Duodenal mucosa (tissue), 2 donors: ENCODE measurements around the gene GNG7.
"Not testable (repeated sequence)": the region's sequence is repeated elsewhere in the genome, so short reads cannot be mapped to it uniquely, and the experiment has no call there.

Experiments used
- H3K27ac ChIP-seq: one replicate; pipeline ENCODE4 v1.7.0; 2013; ENCODE audit warnings: low read depth, low read length
- H3K27me3 ChIP-seq, 2 donors: one replicate each; pipeline ENCODE4 v1.7.0; 2013; ENCODE audit warnings: low read length in 2 of 2, control low read depth in 1 of 2; ENCODE audit not compliant: insufficient read depth in 2 of 2, control insufficient read depth in 1 of 2
- H3K36me3 ChIP-seq, 2 donors: one replicate each; pipeline ENCODE4 v1.7.0; 2013; ENCODE audit warnings: low read length in 2 of 2, control low read depth in 1 of 2; ENCODE audit not compliant: insufficient read depth in 2 of 2, control insufficient read depth in 1 of 2
- H3K4me1 ChIP-seq, 2 donors: one replicate each; pipeline ENCODE4 v1.7.0; 2013; ENCODE audit warnings: low read length in 2 of 2, control low read depth in 1 of 2; ENCODE audit not compliant: insufficient read depth in 2 of 2, control insufficient read depth in 1 of 2
- H3K4me3 ChIP-seq, 2 donors: one replicate each; pipeline ENCODE4 v1.7.0; 2013; ENCODE audit warnings: low read length in 2 of 2, low read depth in 1 of 2
- H3K9ac ChIP-seq, 2 donors: one replicate each; pipeline ENCODE4 v1.7.0; 2013; ENCODE audit warnings: low read length in 2 of 2, low read depth in 1 of 2
- H3K9me3 ChIP-seq, 2 donors: one replicate each; pipeline ENCODE4 v1.7.0; 2013; ENCODE audit warnings: low read length in 2 of 2, control low read depth in 1 of 2; ENCODE audit not compliant: control insufficient read depth in 1 of 2

The GNG7 gene

GRCh38 chr19:2606774-2607173 is 95.7 kb downstream of the GNG7 start:
- H3K9me3 ChIP-seq, H3K4me1 ChIP-seq, H3K27ac ChIP-seq, H3K9ac ChIP-seq, H3K4me3 ChIP-seq, H3K36me3 ChIP-seq, H3K27me3 ChIP-seq: not testable (repeated sequence)

- H3K27me3 ChIP-seq, H3K27ac ChIP-seq, H3K9ac ChIP-seq, H3K4me3 ChIP-seq, H3K4me1 ChIP-seq, H3K9me3 ChIP-seq, H3K36me3 ChIP-seq: not testable (repeated sequence)
Observed at GRCh38 chr19:2605889-2606288, 96.6 kb downstream of the GNG7 start.

- no peak overlapping the region for H3K4me3 ChIP-seq
- H3K36me3 ChIP-seq = no peaks in the 10 kb centered on the region
- H3K27ac ChIP-seq = no peak overlapping the region
- H3K4me1 ChIP-seq = no peaks in the 10 kb centered on the region
- H3K27me3 ChIP-seq = no peaks in the 10 kb centered on the region
- H3K9ac ChIP-seq = no peak overlapping the region
- peaks cover 0 to 2% of the 10 kb centered on the region in 2 donors for H3K9me3 ChIP-seq
Observed at GRCh38 chr19:2604747-2605329, 97.7 kb downstream of the GNG7 start.

DNA sequence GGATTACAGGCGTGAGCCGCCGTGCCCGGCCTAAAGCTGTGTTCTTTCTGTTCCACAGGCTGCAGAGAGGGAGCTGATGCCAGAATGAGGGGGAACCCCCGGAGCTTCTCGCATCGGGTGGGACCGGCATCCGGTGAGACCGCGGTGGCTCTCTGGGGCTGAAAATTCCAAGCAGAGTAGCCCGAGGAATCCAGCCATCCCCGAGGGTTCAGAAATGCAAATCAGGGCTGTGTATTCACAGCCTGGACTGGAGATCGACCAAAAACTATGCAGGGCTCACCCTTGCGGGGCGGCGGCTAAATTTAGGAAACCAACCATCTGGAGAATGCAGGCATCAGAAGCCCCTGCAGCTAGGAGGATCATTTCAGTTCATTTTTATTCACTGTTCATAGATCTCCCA is 99.2 kb downstream of the GNG7 start:
- peak overlapping the region; percentile 36 for H3K27ac ChIP-seq
- H3K36me3 ChIP-seq = no peaks in the 10 kb centered on the region
- peaks cover 9 to 10% of the 10 kb centered on the region in 2 donors for H3K4me1 ChIP-seq
- peaks cover 0 to 2% of the 10 kb centered on the region in 2 donors for H3K9me3 ChIP-seq
- H3K27me3 ChIP-seq = no peaks in the 10 kb centered on the region
- H3K9ac ChIP-seq = no peak overlapping the region
- no peak overlapping the region for H3K4me3 ChIP-seq

DNA sequence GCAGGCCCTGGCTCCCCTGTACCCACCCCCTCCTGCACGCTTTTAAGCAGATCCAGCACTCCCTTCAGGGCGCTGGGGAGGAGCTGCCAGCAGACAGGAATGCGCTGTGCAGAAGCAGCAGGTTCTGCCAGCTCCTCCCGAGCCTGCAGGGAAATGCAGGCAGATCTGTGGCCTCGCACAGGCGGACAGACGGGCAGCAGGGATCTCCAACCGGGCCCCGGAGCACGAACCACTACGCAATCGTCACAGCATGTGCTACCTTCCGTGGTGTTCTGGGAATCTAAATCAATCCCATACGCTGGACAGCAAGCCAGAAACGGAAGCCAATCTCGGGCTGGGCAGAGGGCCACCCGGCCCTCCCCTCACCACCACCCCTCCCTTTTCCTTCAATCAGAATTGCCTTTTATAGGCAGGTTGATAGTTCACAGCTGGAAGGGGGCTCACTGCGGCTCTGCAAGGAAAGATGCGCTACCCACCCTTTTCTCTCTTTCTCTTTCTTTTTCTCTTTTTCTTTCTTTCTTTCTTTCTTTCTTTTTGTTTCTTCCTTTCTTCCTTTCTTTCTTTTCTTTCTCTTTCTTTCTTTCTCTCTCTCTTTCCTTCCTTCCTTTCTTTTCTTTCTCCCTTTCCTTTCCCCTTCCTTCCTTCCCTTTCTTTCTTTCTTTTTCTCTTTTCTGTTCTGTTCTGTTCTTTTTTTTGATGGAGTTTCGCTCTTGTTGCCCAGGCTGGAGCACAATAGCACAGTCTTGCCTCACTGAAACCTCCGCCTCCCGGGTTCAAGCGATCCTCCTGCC is 99.9 kb downstream of the GNG7 start:
- Histone ChIP-seq H3K36me3 (no peaks in the 10 kb centered on the region), H3K4me3 (no peak overlapping the region), H3K27ac (peak overlapping the region; percentile 32), H3K9ac (no peak overlapping the region), H3K27me3 (no peaks in the 10 kb centered on the region), H3K4me1 (peaks cover 9 to 10% of the 10 kb centered on the region in 2 donors), H3K9me3 (peaks cover 0 to 2% of the 10 kb centered on the region in 2 donors)

- Histone ChIP-seq H3K4me3 (no peak overlapping the region), H3K9me3 (peaks cover 0 to 2% of the 10 kb centered on the region in 2 donors), H3K27ac (no peak overlapping the region), H3K4me1 (peaks cover 9 to 10% of the 10 kb centered on the region in 2 donors), H3K27me3 (no peaks in the 10 kb centered on the region), H3K9ac (no peak overlapping the region), H3K36me3 (no peaks in the 10 kb centered on the region)
Observed at GRCh38 chr19:2600914-2601870, 101.3 kb downstream of the GNG7 start.

GRCh38 chr19:2594319-2594718 is 108.2 kb downstream of the GNG7 start:
- no peaks in the 10 kb centered on the region for H3K36me3 ChIP-seq
- no peaks in the 10 kb centered on the region for H3K27me3 ChIP-seq
- no peak overlapping the region for H3K4me3 ChIP-seq
- H3K27ac ChIP-seq = no peak overlapping the region
- no peaks in the 10 kb centered on the region for H3K9me3 ChIP-seq
- H3K9ac ChIP-seq = no peak overlapping the region
- H3K4me1 ChIP-seq = peaks cover 12% of the 10 kb centered on the region in 2 donors

GRCh38 chr19:2592824-2593223 is 109.7 kb downstream of the GNG7 start:
- H3K36me3 ChIP-seq = no peaks in the 10 kb centered on the region
- H3K27me3 ChIP-seq = no peaks in the 10 kb centered on the region
- H3K4me1 ChIP-seq = peaks cover 9 to 10% of the 10 kb centered on the region in 2 donors
- H3K9me3 ChIP-seq = no peaks in the 10 kb centered on the region
- no peak overlapping the region for H3K4me3 ChIP-seq
- H3K9ac ChIP-seq = no peak overlapping the region
- no peak overlapping the region for H3K27ac ChIP-seq

- H3K36me3 ChIP-seq = no peaks in the 10 kb centered on the region
- H3K27me3 ChIP-seq = no peaks in the 10 kb centered on the region
- H3K9ac ChIP-seq = no peak overlapping the region
- no peaks in the 10 kb centered on the region for H3K9me3 ChIP-seq
- H3K4me1 ChIP-seq = peaks cover 9 to 12% of the 10 kb centered on the region in 2 donors
- H3K27ac ChIP-seq = no peak overlapping the region
- no peak overlapping the region for H3K4me3 ChIP-seq
Observed at GRCh38 chr19:2591537-2592291, 110.8 kb downstream of the GNG7 start.
